Cerebellar cortex (tissue), 1 donor: ENCODE measurements around the gene CFAP53.

Experiments used
- DNase-seq: peaks from one replicate; pipeline ENCODE4 v3.0.0-alpha.2; 2015; ENCODE audit warnings: low spot score

CFAP53 gene

GRCh38 chr18:50287441-50288347, 21.4 kb upstream of the CFAP53 start, which contains the start of gene CXXC1:
CXXC1 (minus strand) TSS chr18:50287692; CDS start chr18:50287589, 103 bp downstream.
- DNase-seq: peak; percentile 100

- no peak for DNase-seq
Measured at GRCh38 chr18:50287028-50287440, 20.7 kb upstream of the CFAP53 start.

- DNase-seq: no peak
Measured at GRCh38 chr18:50286391-50287027, 20.2 kb upstream of the CFAP53 start.

- no peak for DNase-seq
Measured at GRCh38 chr18:50285631-50286321, 19.5 kb upstream of the CFAP53 start.

- DNase-seq: no peak
Measured at GRCh38 chr18:50285071-50285470, 18.8 kb upstream of the CFAP53 start.

GRCh38 chr18:50284255-50284885, 18.1 kb upstream of the CFAP53 start:
- no peak for DNase-seq

- no peak for DNase-seq
Measured at GRCh38 chr18:50283469-50284209, 17.3 kb upstream of the CFAP53 start.

- DNase-seq: peak; percentile 38
Measured at GRCh38 chr18:50282521-50283335, 16.4 kb upstream of the CFAP53 start.

GRCh38 chr18:50281972-50282520, 15.8 kb upstream of the CFAP53 start:
- DNase-seq: no peak

GRCh38 chr18:50281295-50281971, 15.1 kb upstream of the CFAP53 start, which contains the start of gene MBD1:
MBD1 (minus strand) TSS chr18:50281523; CDS start chr18:50279992, 1,531 bp downstream.
- peak; percentile 99 for DNase-seq

GRCh38 chr18:50280707-50281294, 14.5 kb upstream of the CFAP53 start:
- DNase-seq: no peak

GRCh38 chr18:50279752-50280151, 13.5 kb upstream of the CFAP53 start:
- no peak for DNase-seq

GRCh38 chr18:50277942-50278341, 11.6 kb upstream of the CFAP53 start:
- DNase-seq: no peak

GRCh38 chr18:50276452-50276851, 10.2 kb upstream of the CFAP53 start:
- no peak for DNase-seq

- DNase-seq: no peak
Measured at GRCh38 chr18:50275503-50276036, 9.3 kb upstream of the CFAP53 start.

- no peak for DNase-seq
Measured at GRCh38 chr18:50274941-50275340, 8.6 kb upstream of the CFAP53 start.

GRCh38 chr18:50274044-50274442, 7.7 kb upstream of the CFAP53 start:
- no peak for DNase-seq

GRCh38 chr18:50273203-50274043, 7.1 kb upstream of the CFAP53 start:
- no peak for DNase-seq
